Transverse colon (tissue), 4 donors: ENCODE measurements around the gene RAB13.
"Not testable (repeated sequence)": the region's sequence is repeated elsewhere in the genome, so short reads cannot be mapped to it uniquely, and the experiment has no call there.

Source experiments
- POLR2A ChIP-seq: fragments of 450-650 bp; IDR thresholded peaks from one replicate; pipeline ENCODE4 v1.6.1; 2016; ENCODE audit warnings: antibody characterized with exemption, mild to moderate bottlenecking, moderate library complexity
- POLR2AphosphoS5 ChIP-seq, 3 donors: sonication (generic); formaldehyde crosslinking; IDR thresholded peaks; one replicate each; pipeline ENCODE4 v1.6.1; 2016; ENCODE audit warnings: antibody characterized with exemption in 3 of 3
- TF ChIP-seq, protein P1 (sequence below), 5 experiments: fragments of 200-600 bp in 3 of 5; fragments of 450-650 bp in 2 of 5; sonication (generic) in 3 of 5; IDR thresholded peaks; 1 replicate in 2 of 5; 2 replicates in 3 of 5; pipeline ENCODE4 v1.5.1; 2016 to 2017; ENCODE audit warnings: antibody characterized with exemption in 5 of 5, inconsistent platforms in 3 of 5, mild to moderate bottlenecking in 2 of 5, moderate library complexity in 1 of 5

DNA sequence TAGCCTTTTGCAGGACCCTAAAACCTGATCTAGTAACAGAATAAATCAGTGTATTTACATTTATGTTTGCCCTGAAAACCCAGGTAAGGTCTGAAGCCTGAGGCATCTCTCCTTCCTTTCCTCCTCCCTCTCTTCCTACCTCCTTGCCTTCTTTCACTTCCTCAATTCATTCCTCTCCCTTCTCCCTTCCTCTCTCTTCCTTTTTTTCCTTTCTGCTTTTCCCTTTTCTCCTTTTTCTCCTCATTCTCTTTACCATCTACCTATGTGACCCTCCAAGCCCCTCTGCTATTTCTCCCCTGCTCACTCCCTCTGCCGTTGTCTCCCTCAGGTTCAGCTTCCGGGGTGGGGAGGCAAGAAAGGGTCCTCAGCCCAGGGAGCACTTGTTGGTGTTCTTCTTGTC is 4.4 kb downstream of the RAB13 start:
- TF ChIP-seq POLR2A; POLR2AphosphoS5 (IDR thresholded peaks at IDR 0.05): not testable (repeated sequence)
- TF ChIP-seq, protein P1, sequence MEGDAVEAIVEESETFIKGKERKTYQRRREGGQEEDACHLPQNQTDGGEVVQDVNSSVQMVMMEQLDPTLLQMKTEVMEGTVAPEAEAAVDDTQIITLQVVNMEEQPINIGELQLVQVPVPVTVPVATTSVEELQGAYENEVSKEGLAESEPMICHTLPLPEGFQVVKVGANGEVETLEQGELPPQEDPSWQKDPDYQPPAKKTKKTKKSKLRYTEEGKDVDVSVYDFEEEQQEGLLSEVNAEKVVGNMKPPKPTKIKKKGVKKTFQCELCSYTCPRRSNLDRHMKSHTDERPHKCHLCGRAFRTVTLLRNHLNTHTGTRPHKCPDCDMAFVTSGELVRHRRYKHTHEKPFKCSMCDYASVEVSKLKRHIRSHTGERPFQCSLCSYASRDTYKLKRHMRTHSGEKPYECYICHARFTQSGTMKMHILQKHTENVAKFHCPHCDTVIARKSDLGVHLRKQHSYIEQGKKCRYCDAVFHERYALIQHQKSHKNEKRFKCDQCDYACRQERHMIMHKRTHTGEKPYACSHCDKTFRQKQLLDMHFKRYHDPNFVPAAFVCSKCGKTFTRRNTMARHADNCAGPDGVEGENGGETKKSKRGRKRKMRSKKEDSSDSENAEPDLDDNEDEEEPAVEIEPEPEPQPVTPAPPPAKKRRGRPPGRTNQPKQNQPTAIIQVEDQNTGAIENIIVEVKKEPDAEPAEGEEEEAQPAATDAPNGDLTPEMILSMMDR (IDR thresholded peaks at IDR 0.05): not testable (repeated sequence)
